Measurements from ENCODE around the gene ADAMTS3. TPM values are rescaled to one million over a fixed set of nuclear protein-coding genes. Genes with fewer than 3 reads are reported as not detected.

Gene ADAMTS3
- total and polyA plus RNA-seq, 2 donors (not counting 1 experiment from before 2014, with no cell fraction given) = not detected

DNA sequence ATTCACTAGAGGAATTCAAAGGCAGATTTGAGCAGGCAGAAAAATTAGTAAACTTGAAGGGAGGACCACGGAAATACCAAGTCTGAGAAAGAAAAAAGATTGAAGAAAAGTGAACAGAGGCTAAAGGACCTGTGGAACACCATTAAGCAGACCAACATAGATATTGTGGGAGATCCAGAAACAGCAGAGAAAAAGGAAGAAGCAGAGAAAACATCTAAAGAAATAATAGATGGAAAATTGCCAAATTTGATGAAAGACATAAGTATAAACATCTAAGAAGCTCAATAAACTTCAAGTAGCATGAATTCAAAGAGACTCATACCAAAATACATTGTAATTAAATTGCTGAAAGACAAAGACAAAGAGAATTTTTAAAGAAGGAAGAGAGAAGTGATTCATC lies 31.0 kb downstream of the ADAMTS3 start:
- Histone ChIP-seq H3K36me3 (replicated peaks in 1 of 2; ENCODE audit: control extremely low read depth in 1 of 2, control insufficient read depth in 1 of 2, extremely low read depth in 1 of 2, insufficient read depth in 2 of 2, low read length in 1 of 2) (no peaks in the 10 kb centered on the region), H3K27me3 (replicated peaks in 1 of 4; ENCODE audit: control extremely low read depth in 1 of 4, control insufficient read depth in 3 of 4, insufficient read depth in 4 of 4, low read length in 3 of 4) (no peaks in the 10 kb centered on the region), H3K4me2 (replicated peaks; ENCODE audit: low read depth, low read length, poor library complexity, severe bottlenecking) (no peak overlapping the region), H3K9ac (ENCODE audit: low read length) (no peak overlapping the region), H3K4me1 (ENCODE audit: control insufficient read depth in 2 of 2, insufficient read depth in 2 of 2, low read length in 2 of 2) (no peaks in the 10 kb centered on the region), H4K20me1 (ENCODE audit: control insufficient read depth, insufficient read depth, low read length, poor library complexity, severe bottlenecking) (no peaks in the 10 kb centered on the region), H3K27ac (ENCODE audit: low read length in 2 of 2) (no peak overlapping the region), H2AFZ (ENCODE audit: insufficient read depth, low read depth, low read length, poor library complexity, severe bottlenecking) (no peak overlapping the region), H3K9me3 (ENCODE audit: control extremely low read depth in 1 of 3, control insufficient read depth in 2 of 3, insufficient read depth in 1 of 3, low read length in 2 of 3) (peaks cover 0 to 8% (median 2%) of the 10 kb centered on the region in 3 donors), H3K4me3 (ENCODE audit: control extremely low read depth in 1 of 5, extremely low read depth in 1 of 5, insufficient read depth in 1 of 5, low read depth in 2 of 5, low read length in 4 of 5) (no peak overlapping the region), H3K79me2 (ENCODE audit: control insufficient read depth, insufficient read depth, low read length) (no peaks in the 10 kb centered on the region)
- H3K9me3 Mint-ChIP-seq (ENCODE audit: insufficient read depth) = peaks cover 5% of the 10 kb centered on the region
- ChIA-PET CTCF (no interaction called here), POLR2A (no interaction called here)
- TF ChIP-seq, protein P1, sequence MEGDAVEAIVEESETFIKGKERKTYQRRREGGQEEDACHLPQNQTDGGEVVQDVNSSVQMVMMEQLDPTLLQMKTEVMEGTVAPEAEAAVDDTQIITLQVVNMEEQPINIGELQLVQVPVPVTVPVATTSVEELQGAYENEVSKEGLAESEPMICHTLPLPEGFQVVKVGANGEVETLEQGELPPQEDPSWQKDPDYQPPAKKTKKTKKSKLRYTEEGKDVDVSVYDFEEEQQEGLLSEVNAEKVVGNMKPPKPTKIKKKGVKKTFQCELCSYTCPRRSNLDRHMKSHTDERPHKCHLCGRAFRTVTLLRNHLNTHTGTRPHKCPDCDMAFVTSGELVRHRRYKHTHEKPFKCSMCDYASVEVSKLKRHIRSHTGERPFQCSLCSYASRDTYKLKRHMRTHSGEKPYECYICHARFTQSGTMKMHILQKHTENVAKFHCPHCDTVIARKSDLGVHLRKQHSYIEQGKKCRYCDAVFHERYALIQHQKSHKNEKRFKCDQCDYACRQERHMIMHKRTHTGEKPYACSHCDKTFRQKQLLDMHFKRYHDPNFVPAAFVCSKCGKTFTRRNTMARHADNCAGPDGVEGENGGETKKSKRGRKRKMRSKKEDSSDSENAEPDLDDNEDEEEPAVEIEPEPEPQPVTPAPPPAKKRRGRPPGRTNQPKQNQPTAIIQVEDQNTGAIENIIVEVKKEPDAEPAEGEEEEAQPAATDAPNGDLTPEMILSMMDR (IDR thresholded peaks at IDR 0.05) = no peak
- TF ChIP-seq EZH2 (IDR thresholded peaks at IDR 0.05; ENCODE audit: borderline replicate concordance, insufficient read depth, low read depth, low read length, poor library complexity, severe bottlenecking) = no peak
- H3K27me3 Mint-ChIP-seq = no peaks in the 10 kb centered on the region
- ATAC-seq (ENCODE audit: low read depth) (no peak), DNase-seq (no peak)
- intact Hi-C loops (cut with micrococcal nuclease) = no loop called here
- H3K27ac Mint-ChIP-seq = no peak overlapping the region
- H3K4me3 Mint-ChIP-seq = no peak overlapping the region
- no peaks in the 10 kb centered on the region for H3K4me1 Mint-ChIP-seq
- WGBS (ENCODE audit: insufficient coverage) = no CpG with 5 or more reads among the region's 1 CpG

DNA sequence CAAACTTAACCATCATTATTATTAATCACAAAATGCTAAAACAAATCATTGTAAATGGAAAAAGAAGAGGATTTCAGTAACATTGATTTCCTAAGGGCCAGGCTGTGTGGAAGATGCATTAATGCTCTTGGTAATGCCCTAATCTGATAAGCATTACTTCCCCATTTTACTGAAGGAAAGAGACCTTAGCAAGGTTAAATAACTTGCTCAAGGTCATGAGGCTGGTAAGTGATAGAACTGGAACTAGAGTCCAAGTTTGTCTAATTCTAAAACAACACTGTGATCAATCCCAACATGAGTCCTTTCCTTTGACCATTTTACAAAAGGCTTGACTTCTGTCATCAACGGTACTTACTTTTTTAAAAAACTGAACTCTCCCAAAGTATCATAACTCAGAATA lies 32.6 kb downstream of the ADAMTS3 start:
- intact Hi-C loops (cut with micrococcal nuclease) = no loop called here
- H3K4me3 ChIP-seq (ENCODE audit: control extremely low read depth in 1 of 5, extremely low read depth in 1 of 5, insufficient read depth in 1 of 5, low read depth in 2 of 5, low read length in 4 of 5) = no peak overlapping the region

More for the DNA sequence above, 32.6 kb downstream of the ADAMTS3 start:
- Histone ChIP-seq H3K4me1 (ENCODE audit: control insufficient read depth in 2 of 2, insufficient read depth in 2 of 2, low read length in 2 of 2) (no peaks in the 10 kb centered on the region), H3K36me3 (replicated peaks in 1 of 2; ENCODE audit: control extremely low read depth in 1 of 2, control insufficient read depth in 1 of 2, extremely low read depth in 1 of 2, insufficient read depth in 2 of 2, low read length in 1 of 2) (no peaks in the 10 kb centered on the region), H3K27ac (ENCODE audit: low read length in 2 of 2) (no peak overlapping the region), H3K4me2 (replicated peaks; ENCODE audit: low read depth, low read length, poor library complexity, severe bottlenecking) (no peak overlapping the region), H3K79me2 (ENCODE audit: control insufficient read depth, insufficient read depth, low read length) (no peaks in the 10 kb centered on the region), H3K9me3 (ENCODE audit: control extremely low read depth in 1 of 3, control insufficient read depth in 2 of 3, insufficient read depth in 1 of 3, low read length in 2 of 3) (peaks cover 0 to 8% (median 2%) of the 10 kb centered on the region in 3 donors), H3K27me3 (replicated peaks in 1 of 4; ENCODE audit: control extremely low read depth in 1 of 4, control insufficient read depth in 3 of 4, insufficient read depth in 4 of 4, low read length in 3 of 4) (no peaks in the 10 kb centered on the region), H3K9ac (ENCODE audit: low read length) (no peak overlapping the region), H4K20me1 (ENCODE audit: control insufficient read depth, insufficient read depth, low read length, poor library complexity, severe bottlenecking) (no peaks in the 10 kb centered on the region), H2AFZ (ENCODE audit: insufficient read depth, low read depth, low read length, poor library complexity, severe bottlenecking) (no peak overlapping the region)
- DNase-seq (no peak), ATAC-seq (ENCODE audit: low read depth) (no peak)
- ChIA-PET POLR2A (no interaction called here), CTCF (no interaction called here)
- no peaks in the 10 kb centered on the region for H3K4me1 Mint-ChIP-seq
- H3K27ac Mint-ChIP-seq = no peak overlapping the region
- H3K9me3 Mint-ChIP-seq (ENCODE audit: insufficient read depth) = peaks cover 5% of the 10 kb centered on the region
- no peak overlapping the region for H3K4me3 Mint-ChIP-seq
- 75% methylated on average over 1 of the region's 1 CpG for WGBS (ENCODE audit: insufficient coverage)
- no peaks in the 10 kb centered on the region for H3K27me3 Mint-ChIP-seq
- TF ChIP-seq, protein P1 (IDR thresholded peaks at IDR 0.05) = no peak
- TF ChIP-seq EZH2 (IDR thresholded peaks at IDR 0.05; ENCODE audit: borderline replicate concordance, insufficient read depth, low read depth, low read length, poor library complexity, severe bottlenecking) = no peak
